ENCODE data around the gene GSTA2. TPM values are rescaled to one million over a fixed set of nuclear protein-coding genes. Genes with fewer than 3 reads are reported as not detected.

Gene GSTA2
- total RNA-seq, 2 experiments from 2014 or later = not detected

GRCh38 chr6:52739134-52739533 lies 24.1 kb downstream of the GSTA2 start:
- CTCF ChIA-PET (ENCODE audit: unreplicated experiment) = no interaction called here
- no peak for DNase-seq (ENCODE audit: low spot score)
- Histone ChIP-seq H3K36me3 (ENCODE audit: insufficient read depth, low read length) (no peaks in the 10 kb centered on the region), H2AFZ (ENCODE audit: low read length) (no peak overlapping the region), H3K9me2 (ENCODE audit: insufficient read depth, low read length) (no peaks in the 10 kb centered on the region), H3K4me3 (ENCODE audit: low read depth, low read length, poor library complexity, severe bottlenecking) (no peak overlapping the region), H4K20me1 (ENCODE audit: insufficient read depth, low read length) (no peaks in the 10 kb centered on the region), H3K9me3 (ENCODE audit: low read length) (no peaks in the 10 kb centered on the region), H3K79me2 (ENCODE audit: insufficient read depth, low read depth, low read length) (no peaks in the 10 kb centered on the region), H3K4me2 (ENCODE audit: low read length) (no peak overlapping the region), H3K27ac (ENCODE audit: low read depth, low read length, poor library complexity, severe bottlenecking) (no peak overlapping the region), H3K4me1 (ENCODE audit: insufficient read depth, low read length, poor library complexity, severe bottlenecking) (no peaks in the 10 kb centered on the region)
- intact Hi-C loops (cut with micrococcal nuclease; ENCODE audit: unreplicated experiment) = no loop called here
- POLR2A ChIA-PET = interaction anchor here (0.7 kb wide), 1 partner anchor 21 kb away, joined by 3 read pairs; no protein-coding TSS in a partner anchor
- TF ChIP-seq, protein P1, sequence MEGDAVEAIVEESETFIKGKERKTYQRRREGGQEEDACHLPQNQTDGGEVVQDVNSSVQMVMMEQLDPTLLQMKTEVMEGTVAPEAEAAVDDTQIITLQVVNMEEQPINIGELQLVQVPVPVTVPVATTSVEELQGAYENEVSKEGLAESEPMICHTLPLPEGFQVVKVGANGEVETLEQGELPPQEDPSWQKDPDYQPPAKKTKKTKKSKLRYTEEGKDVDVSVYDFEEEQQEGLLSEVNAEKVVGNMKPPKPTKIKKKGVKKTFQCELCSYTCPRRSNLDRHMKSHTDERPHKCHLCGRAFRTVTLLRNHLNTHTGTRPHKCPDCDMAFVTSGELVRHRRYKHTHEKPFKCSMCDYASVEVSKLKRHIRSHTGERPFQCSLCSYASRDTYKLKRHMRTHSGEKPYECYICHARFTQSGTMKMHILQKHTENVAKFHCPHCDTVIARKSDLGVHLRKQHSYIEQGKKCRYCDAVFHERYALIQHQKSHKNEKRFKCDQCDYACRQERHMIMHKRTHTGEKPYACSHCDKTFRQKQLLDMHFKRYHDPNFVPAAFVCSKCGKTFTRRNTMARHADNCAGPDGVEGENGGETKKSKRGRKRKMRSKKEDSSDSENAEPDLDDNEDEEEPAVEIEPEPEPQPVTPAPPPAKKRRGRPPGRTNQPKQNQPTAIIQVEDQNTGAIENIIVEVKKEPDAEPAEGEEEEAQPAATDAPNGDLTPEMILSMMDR (conservative IDR thresholded peaks at IDR 0.05; ENCODE audit: low read length) = no peak
- no peak for TF ChIP-seq EZH2phosphoT487 (IDR thresholded peaks at IDR 0.05; ENCODE audit: borderline replicate concordance, low read depth, low read length)
- no TSS peak for BruUV-seq (replicated peaks)

DNA sequence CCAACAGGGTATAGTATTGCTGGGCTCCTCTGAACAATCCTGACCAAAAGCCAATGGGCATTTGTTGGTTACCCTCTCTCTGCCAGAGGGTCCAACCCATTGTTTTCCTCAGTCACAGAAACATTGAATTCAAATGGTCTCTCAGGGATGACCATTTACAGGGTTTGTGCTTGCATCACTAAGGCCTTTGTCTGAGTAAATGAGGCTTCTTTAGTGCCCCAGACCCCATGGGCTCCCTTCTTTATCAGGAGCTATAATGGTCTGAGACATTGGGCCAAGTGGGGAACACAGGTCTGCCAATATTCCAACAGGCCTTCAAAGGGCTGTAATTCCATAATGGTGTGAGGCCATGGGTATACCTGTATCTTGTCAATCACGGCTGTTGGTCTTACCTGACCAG lies 27.1 kb downstream of the GSTA2 start:
- H3K4me1 ChIP-seq (ENCODE audit: insufficient read depth, low read length, poor library complexity, severe bottlenecking) = no peaks in the 10 kb centered on the region
- H3K27ac ChIP-seq (ENCODE audit: low read depth, low read length, poor library complexity, severe bottlenecking) = no peak overlapping the region
- no peak overlapping the region for H2AFZ ChIP-seq (ENCODE audit: low read length)
- no peak overlapping the region for H3K4me3 ChIP-seq (ENCODE audit: low read depth, low read length, poor library complexity, severe bottlenecking)
- TF ChIP-seq EZH2phosphoT487 (IDR thresholded peaks at IDR 0.05; ENCODE audit: borderline replicate concordance, low read depth, low read length) = no peak
- TF ChIP-seq, protein P1 (conservative IDR thresholded peaks at IDR 0.05; ENCODE audit: low read length) = no peak
- intact Hi-C loops (cut with micrococcal nuclease; ENCODE audit: unreplicated experiment) = no loop called here
- ChIA-PET POLR2A (interaction anchor here (0.6 kb wide), 1 partner anchor 101 kb away, joined by 3 read pairs; no protein-coding TSS in a partner anchor), CTCF (ENCODE audit: unreplicated experiment) (no interaction called here)
- no peaks in the 10 kb centered on the region for H3K9me3 ChIP-seq (ENCODE audit: low read length)
- H3K36me3 ChIP-seq (ENCODE audit: insufficient read depth, low read length) = no peaks in the 10 kb centered on the region
- no peaks in the 10 kb centered on the region for H4K20me1 ChIP-seq (ENCODE audit: insufficient read depth, low read length)
- BruUV-seq (replicated peaks) = no TSS peak
- H3K79me2 ChIP-seq (ENCODE audit: insufficient read depth, low read depth, low read length) = no peaks in the 10 kb centered on the region
- no peaks in the 10 kb centered on the region for H3K9me2 ChIP-seq (ENCODE audit: insufficient read depth, low read length)
- H3K4me2 ChIP-seq (ENCODE audit: low read length) = no peak overlapping the region
- no peak for DNase-seq (ENCODE audit: low spot score)

- Histone ChIP-seq H3K9me3 (ENCODE audit: low read length) (no peaks in the 10 kb centered on the region), H3K79me2 (ENCODE audit: insufficient read depth, low read depth, low read length) (no peaks in the 10 kb centered on the region), H3K4me2 (ENCODE audit: low read length) (no peak overlapping the region), H3K27ac (ENCODE audit: low read depth, low read length, poor library complexity, severe bottlenecking) (no peak overlapping the region), H2AFZ (ENCODE audit: low read length) (no peak overlapping the region), H4K20me1 (ENCODE audit: insufficient read depth, low read length) (no peaks in the 10 kb centered on the region), H3K9me2 (ENCODE audit: insufficient read depth, low read length) (no peaks in the 10 kb centered on the region), H3K4me3 (ENCODE audit: low read depth, low read length, poor library complexity, severe bottlenecking) (no peak overlapping the region), H3K4me1 (ENCODE audit: insufficient read depth, low read length, poor library complexity, severe bottlenecking) (no peaks in the 10 kb centered on the region), H3K36me3 (ENCODE audit: insufficient read depth, low read length) (no peaks in the 10 kb centered on the region)
- DNase-seq (ENCODE audit: low spot score) = no peak
- POLR2A ChIA-PET = no interaction called here
- CTCF ChIA-PET (ENCODE audit: unreplicated experiment) = no interaction called here
- BruUV-seq (replicated peaks) = no TSS peak
- intact Hi-C loops (cut with micrococcal nuclease; ENCODE audit: unreplicated experiment) = no loop called here
- TF ChIP-seq, protein P1 (conservative IDR thresholded peaks at IDR 0.05; ENCODE audit: low read length) = no peak
- no peak for TF ChIP-seq EZH2phosphoT487 (IDR thresholded peaks at IDR 0.05; ENCODE audit: borderline replicate concordance, low read depth, low read length)
Measured at GRCh38 chr6:52735071-52735470, 28.2 kb downstream of the GSTA2 start.

Data from OCI-LY7 (cell line).